Activated B cell treated with CpG ODN at 0.5 μM for 24 hours (primary cell): ENCODE data around the gene BABAM2. TPM values are rescaled to one million over a fixed set of nuclear protein-coding genes. Genes with fewer than 3 reads are reported as not detected.

Source experiments
- ATAC-seq: fragments of 200-7000 bp; cut with Tn5 transposase; one replicate; pipeline ENCODE4 v1.10.0; 2021; ENCODE audit warnings: low read depth, mild to moderate bottlenecking, moderate library complexity
- CTCF ChIA-PET: fragments of 350-600 bp; sonication (Branson Sonifier 250); formaldehyde crosslinking; loops from one replicate; lab custom pipeline; 2021; ENCODE audit warnings: antibody characterized with exemption; lab: Charles Lee
- POLR2A ChIA-PET: fragments of 350-600 bp; sonication (Branson Sonifier 250); formaldehyde crosslinking; loops from one replicate; lab custom pipeline; 2021; ENCODE audit warnings: antibody characterized with exemption; lab: Charles Lee
- DNase-seq: peaks from one replicate; pipeline ENCODE4 v3.0.0; 2022
- H3K27ac Mint-ChIP-seq: one replicate; pipeline ENCODE4 v1.8.0; 2020; ENCODE audit warnings: mixed read lengths
- H3K27me3 Mint-ChIP-seq: one replicate; pipeline ENCODE4 v1.8.0; 2021; ENCODE audit warnings: mixed read lengths
- H3K36me3 Mint-ChIP-seq: one replicate; pipeline ENCODE4 v1.8.0; 2021; ENCODE audit warnings: low read depth, mixed read lengths
- H3K4me1 Mint-ChIP-seq: one replicate; pipeline ENCODE4 v1.8.0; 2021; ENCODE audit warnings: mixed read lengths
- H3K4me3 Mint-ChIP-seq: one replicate; pipeline ENCODE4 v1.8.0; 2020; ENCODE audit warnings: mild to moderate bottlenecking, mixed read lengths
- H3K9me3 Mint-ChIP-seq: one replicate; pipeline ENCODE4 v1.8.0; 2020; ENCODE audit warnings: mixed read lengths
- CTCF ChIP-seq: fragments of 200-600 bp; IDR thresholded peaks from one replicate; pipeline ENCODE4 v1.8.0; 2022; ENCODE audit warnings: antibody characterized with exemption, mild to moderate bottlenecking
- intact Hi-C: fragments of 100-400 bp; cut with micrococcal nuclease; formaldehyde crosslinking; loops from one replicate; pipeline ENCODE4 v1.15.1; 2024
- total RNA-seq: library from RNA; stranded (reverse); gene quantifications from 2 replicates; pipeline ENCODE4 v1.2.3, GENCODE V29; 2022

The BABAM2 gene
- total RNA-seq, 1 donor from 2014 or later, result 55.6 TPM

GRCh38 chr2:28129955-28130695 is 239.6 kb downstream of the BABAM2 start:
- ATAC-seq (no peak), DNase-seq (no peak)
- intact Hi-C loops, result no loop called here
- ChIA-PET CTCF (no interaction called here), POLR2A (no interaction called here)
- TF ChIP-seq CTCF, result no peak
- Mint-ChIP-seq H3K9me3 (no peaks in the 10 kb centered on the region), H3K4me1 (peaks cover 19% of the 10 kb centered on the region), H3K4me3 (no peak overlapping the region), H3K27me3 (no peaks in the 10 kb centered on the region), H3K36me3 (peaks cover 26% of the 10 kb centered on the region), H3K27ac (no peak overlapping the region)

GRCh38 chr2:28133778-28134177 is 243.2 kb downstream of the BABAM2 start:
- Mint-ChIP-seq H3K9me3 (no peaks in the 10 kb centered on the region), H3K27ac (no peak overlapping the region), H3K36me3 (peaks cover 32% of the 10 kb centered on the region), H3K4me3 (no peak overlapping the region), H3K27me3 (no peaks in the 10 kb centered on the region), H3K4me1 (peaks cover 19% of the 10 kb centered on the region)
- CTCF ChIA-PET, result no interaction called here
- TF ChIP-seq CTCF, result no peak
- ATAC-seq (no peak), DNase-seq (no peak)
- POLR2A ChIA-PET, result no interaction called here
- intact Hi-C loops, result no loop called here

GRCh38 chr2:28134262-28134812 is 243.8 kb downstream of the BABAM2 start:
- intact Hi-C loops, result no loop called here
- H3K9me3 Mint-ChIP-seq, result no peaks in the 10 kb centered on the region
- no peak for ATAC-seq
- H3K27ac Mint-ChIP-seq, result no peak overlapping the region
- H3K36me3 Mint-ChIP-seq, result peaks cover 35% of the 10 kb centered on the region
- H3K4me3 Mint-ChIP-seq, result no peak overlapping the region
- H3K27me3 Mint-ChIP-seq, result no peaks in the 10 kb centered on the region
- no peak for DNase-seq
- ChIA-PET POLR2A (no interaction called here), CTCF (no interaction called here)
- H3K4me1 Mint-ChIP-seq, result peaks cover 16% of the 10 kb centered on the region
- no peak for TF ChIP-seq CTCF

GRCh38 chr2:28134857-28135256 is 244.3 kb downstream of the BABAM2 start:
- CTCF ChIA-PET, result no interaction called here

More at GRCh38 chr2:28134857-28135256, 244.3 kb downstream of the BABAM2 start:
- Mint-ChIP-seq H3K27me3 (no peaks in the 10 kb centered on the region), H3K4me3 (no peak overlapping the region), H3K4me1 (peaks cover 15% of the 10 kb centered on the region), H3K36me3 (peaks cover 38% of the 10 kb centered on the region), H3K9me3 (no peaks in the 10 kb centered on the region), H3K27ac (no peak overlapping the region)
- POLR2A ChIA-PET, result no interaction called here
- TF ChIP-seq CTCF, result no peak
- intact Hi-C loops, result no loop called here
- no peak for ATAC-seq
- no peak for DNase-seq
